MCF 10A (cell line): ENCODE measurements around the gene GZMM. TPM values are rescaled to one million over a fixed set of nuclear protein-coding genes. Genes with fewer than 3 reads are reported as not detected.

Experiments used
- BruUV-seq: library from RNA; stranded (reverse); fragments of 400-500 nt; replicated peaks from 2 replicates; lab custom pipeline; 2021; lab: Mats Ljungman, UMichigan
- CTCF ChIA-PET: fragments of 300-600 bp; sonication (Branson Sonifier 250); formaldehyde crosslinking; extraction: SDS; loops from one replicate; lab custom pipeline; 2021; ENCODE audit warnings: antibody characterized with exemption, inconsistent platforms; lab: Yijun Ruan, JAX
- POLR2A ChIA-PET: fragments of 300-600, 350-650 bp; sonication (Branson Sonifier 250); formaldehyde crosslinking; extraction: SDS; loops from one replicate; lab custom pipeline; 2020; ENCODE audit warnings: antibody characterized with exemption, inconsistent platforms; lab: Yijun Ruan, JAX
- DNase-seq: peaks from one replicate; pipeline ENCODE4 v3.0.0-alpha.2; 2018; ENCODE audit not compliant: unreplicated experiment
- H3K27ac Mint-ChIP-seq: one replicate; pipeline ENCODE4 v1.8.0; 2022; ENCODE audit warnings: mild to moderate bottlenecking, low read depth, mixed read lengths; ENCODE audit not compliant: unreplicated experiment
- H3K27me3 Mint-ChIP-seq: one replicate; pipeline ENCODE4 v1.8.0; 2022; ENCODE audit warnings: mixed read lengths; ENCODE audit not compliant: insufficient read depth, unreplicated experiment
- H3K36me3 Mint-ChIP-seq: one replicate; pipeline ENCODE4 v1.8.0; 2022; ENCODE audit warnings: mild to moderate bottlenecking, moderate library complexity, mixed read lengths; ENCODE audit not compliant: insufficient read depth, unreplicated experiment
- H3K4me1 Mint-ChIP-seq: one replicate; pipeline ENCODE4 v1.8.0; 2022; ENCODE audit warnings: mixed read lengths; ENCODE audit not compliant: insufficient read depth, unreplicated experiment
- H3K4me3 Mint-ChIP-seq: one replicate; pipeline ENCODE4 v1.8.0; 2022; ENCODE audit warnings: mild to moderate bottlenecking, moderate library complexity, mixed read lengths; ENCODE audit not compliant: unreplicated experiment
- H3K9me3 Mint-ChIP-seq: one replicate; pipeline ENCODE4 v1.8.0; 2022; ENCODE audit warnings: mixed read lengths; ENCODE audit not compliant: unreplicated experiment
- CTCF ChIP-seq: fragments of 200-600 bp; IDR thresholded peaks from one replicate; pipeline ENCODE4 v1.8.0; 2022; ENCODE audit warnings: antibody characterized with exemption, mild to moderate bottlenecking; ENCODE audit not compliant: unreplicated experiment
- intact Hi-C: fragments of 100-400 bp; cut with micrococcal nuclease; formaldehyde crosslinking; loops from 2 replicates; pipeline ENCODE4 v1.14.1; 2022
- total RNA-seq: library from RNA; stranded (reverse); gene quantifications from 2 replicates; pipeline ENCODE4 v1.2.3, GENCODE V29; 2022

The GZMM gene
- total RNA-seq, 1 experiment from 2014 or later: not detected

- Mint-ChIP-seq H3K9me3 (no peaks in the 10 kb centered on the region), H3K4me1 (peaks cover 24% of the 10 kb centered on the region), H3K27ac (no peak overlapping the region), H3K4me3 (no peak overlapping the region), H3K27me3 (no peaks in the 10 kb centered on the region), H3K36me3 (peaks cover 4% of the 10 kb centered on the region)
- intact Hi-C loops: no loop called here
- no peak for DNase-seq
- ChIA-PET POLR2A (no interaction called here), CTCF (no interaction called here)
- BruUV-seq: no TSS peak
- no peak for TF ChIP-seq CTCF
Observed at GRCh38 chr19:512547-513365, 31.1 kb upstream of the GZMM start.

- CTCF ChIA-PET: no interaction called here
Observed at GRCh38 chr19:513368-514165, 30.3 kb upstream of the GZMM start.

DNA sequence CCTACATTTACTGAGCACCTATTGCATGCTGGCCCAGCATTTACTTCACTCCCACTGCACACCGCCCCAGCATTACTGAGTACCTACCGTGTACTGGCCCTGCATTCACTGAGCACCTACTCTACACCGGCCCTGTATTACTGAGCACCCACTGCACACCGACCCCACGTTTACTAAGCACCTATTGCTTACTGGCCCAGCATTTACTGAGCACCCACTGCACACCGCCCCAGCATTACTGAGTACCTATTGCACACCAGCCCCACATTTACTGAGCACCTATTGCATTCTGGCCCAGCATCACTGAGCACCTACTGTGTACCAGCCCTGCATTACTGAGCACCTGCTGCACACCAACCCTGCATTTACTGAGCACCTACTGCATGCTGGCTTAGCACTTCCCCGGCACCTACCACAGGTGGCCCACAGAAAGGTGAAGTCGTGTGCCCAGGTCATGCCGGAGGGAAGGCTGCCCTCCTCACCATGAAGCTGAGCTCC lies 29.6 kb upstream of the GZMM start:
- no peaks in the 10 kb centered on the region for H3K27me3 Mint-ChIP-seq
- peaks cover 4% of the 10 kb centered on the region for H3K36me3 Mint-ChIP-seq
- H3K27ac Mint-ChIP-seq: no peak overlapping the region
- ChIA-PET POLR2A (no interaction called here), CTCF (interaction anchor here (0.5 kb wide), 1 partner anchor 222 kb away, joined by 3 read pairs; no protein-coding TSS in a partner anchor)
- peaks cover 11% of the 10 kb centered on the region for H3K4me1 Mint-ChIP-seq
- no peak for TF ChIP-seq CTCF
- intact Hi-C loops: no loop called here
- no peak overlapping the region for H3K4me3 Mint-ChIP-seq
- BruUV-seq: no TSS peak
- no peak for DNase-seq
- no peaks in the 10 kb centered on the region for H3K9me3 Mint-ChIP-seq

More at GRCh38 chr19:513368-514165, 30.3 kb upstream of the GZMM start:
- POLR2A ChIA-PET: no interaction called here
- Mint-ChIP-seq H3K27me3 (no peaks in the 10 kb centered on the region), H3K4me3 (no peak overlapping the region), H3K4me1 (peaks cover 17% of the 10 kb centered on the region), H3K9me3 (no peaks in the 10 kb centered on the region), H3K36me3 (peaks cover 4% of the 10 kb centered on the region), H3K27ac (no peak overlapping the region)
- BruUV-seq: no TSS peak
- DNase-seq: no peak
- no peak for TF ChIP-seq CTCF
- intact Hi-C loops: no loop called here
